ENCODE data around the gene B4GALT2.

GRCh38 chr1:43982241-43982640, 3.2 kb downstream of the B4GALT2 start:
- TF ChIP-seq POLR2A (IDR thresholded peaks at IDR 0.05) (no peak), CTCF (IDR thresholded peaks at IDR 0.05) (no peak)
